Hematopoietic multipotent progenitor cell treated with erythropoietin and hydrocortisone succinate and interleukin-3 and kit ligand, for 8 days (in vitro differentiated cells): ENCODE measurements around the gene HEPACAM.

Experiments used
- DNase-seq: peaks from one replicate; pipeline ENCODE4 v3.0.0-alpha.2; 2015

HEPACAM gene

GRCh38 chr11:124942466-124943253, 6.8 kb upstream of the HEPACAM start:
- no peak for DNase-seq

- DNase-seq = no peak
Observed at GRCh38 chr11:124941703-124942102, 5.9 kb upstream of the HEPACAM start.

GRCh38 chr11:124938970-124939369, 3.1 kb upstream of the HEPACAM start:
- no peak for DNase-seq

- DNase-seq = no peak
Observed at GRCh38 chr11:124938206-124938765, 2.4 kb upstream of the HEPACAM start.

- DNase-seq = no peak
Observed at GRCh38 chr11:124937336-124937935, 1.6 kb upstream of the HEPACAM start.

GRCh38 chr11:124934862-124935547, 842 bp downstream of the HEPACAM start:
- DNase-seq = no peak

- no peak for DNase-seq
Observed at GRCh38 chr11:124930799-124931198, 5.0 kb downstream of the HEPACAM start.

GRCh38 chr11:124928942-124929665, 6.7 kb downstream of the HEPACAM start:
- no peak for DNase-seq

GRCh38 chr11:124923296-124923695, 12.6 kb downstream of the HEPACAM start:
- no peak for DNase-seq

- no peak for DNase-seq
Observed at GRCh38 chr11:124922831-124923230, 13.0 kb downstream of the HEPACAM start.

- peak; percentile 72 for DNase-seq
Observed at GRCh38 chr11:124920870-124921609, 14.8 kb downstream of the HEPACAM start.

GRCh38 chr11:124920356-124920755, 15.5 kb downstream of the HEPACAM start:
- no peak for DNase-seq

GRCh38 chr11:124919898-124920297, 15.9 kb downstream of the HEPACAM start:
- no peak for DNase-seq

- DNase-seq = no peak
Observed at GRCh38 chr11:124918950-124919349, 16.9 kb downstream of the HEPACAM start, which contains the start of gene HEPN1. TSS of gene HEPN1 (plus strand) at chr11:124919250.

GRCh38 chr11:124917115-124917637, 18.7 kb downstream of the HEPACAM start:
- no peak for DNase-seq

- DNase-seq = no peak
Observed at GRCh38 chr11:124916370-124916710, 19.5 kb downstream of the HEPACAM start.

- DNase-seq = no peak
Observed at GRCh38 chr11:124915541-124916369, 20.1 kb downstream of the HEPACAM start.

GRCh38 chr11:124902616-124903015, 33.2 kb downstream of the HEPACAM start:
- no peak for DNase-seq

- DNase-seq = no peak
Observed at GRCh38 chr11:124900464-124900863, 35.4 kb downstream of the HEPACAM start.

GRCh38 chr11:124899383-124900145, 36.3 kb downstream of the HEPACAM start:
- no peak for DNase-seq
